ENCODE data around the gene HPCAL1.

GRCh38 chr2:10425699-10426098 lies 123.0 kb downstream of the HPCAL1 start:
- no peak for TF ChIP-seq POLR2A (IDR thresholded peaks at IDR 0.05; ENCODE audit: low read depth)
- TF ChIP-seq CTCF (IDR thresholded peaks at IDR 0.05), result no peak
